HepG2 (cell line): Measurements from ENCODE around the gene C2orf42. TPM values are rescaled to one million over a fixed set of nuclear protein-coding genes. Genes with fewer than 3 reads are reported as not detected.

Experiments used
- AGO1 ChIP-seq: fragments of 200-400 bp; formaldehyde crosslinking; IDR thresholded peaks from 2 replicates; pipeline ENCODE4 v1.6.1; 2017; ENCODE audit warnings: mild to moderate bottlenecking, low read depth, low read length, moderate library complexity; ENCODE audit not compliant: poor library complexity, severe bottlenecking
- ARID2 ChIP-seq: sonication (generic); formaldehyde crosslinking; IDR thresholded peaks from 2 replicates; pipeline ENCODE4 v1.8.1; 2022; ENCODE audit warnings: mild to moderate bottlenecking, missing genetic modification reagents, borderline replicate concordance
- BCLAF1 ChIP-seq: fragments of 450-650 bp; IDR thresholded peaks from 2 replicates; pipeline ENCODE4 v1.6.1; 2017; ENCODE audit warnings: mild to moderate bottlenecking
- CERS6 ChIP-seq: sonication (generic); formaldehyde crosslinking; IDR thresholded peaks from 2 replicates; pipeline ENCODE4 v1.5.0; 2020; ENCODE audit warnings: missing genetic modification reagents
- MYNN ChIP-seq: sonication (generic); formaldehyde crosslinking; IDR thresholded peaks from 2 replicates; pipeline ENCODE4 v1.4.0; 2020; ENCODE audit warnings: mild to moderate bottlenecking, low read depth, missing genetic modification reagents
- SNAPC4 ChIP-seq: sonication (generic); formaldehyde crosslinking; IDR thresholded peaks from 2 replicates; pipeline ENCODE4 v1.4.0; 2020; ENCODE audit warnings: mild to moderate bottlenecking, missing genetic modification reagents
- THAP7 ChIP-seq: sonication (generic); formaldehyde crosslinking; IDR thresholded peaks from 2 replicates; pipeline ENCODE4 v1.8.1; 2023; ENCODE audit warnings: mild to moderate bottlenecking, missing genetic modification reagents
- TOE1 ChIP-seq: sonication (generic); formaldehyde crosslinking; IDR thresholded peaks from 2 replicates; pipeline ENCODE4 v1.4.0; 2020; ENCODE audit warnings: mild to moderate bottlenecking, missing genetic modification reagents
- ZBTB20 ChIP-seq: sonication (generic); formaldehyde crosslinking; IDR thresholded peaks from 2 replicates; pipeline ENCODE4 v1.8.1; 2023; ENCODE audit warnings: missing genetic modification reagents, low read depth, mild to moderate bottlenecking, borderline replicate concordance
- ZNF232 ChIP-seq: sonication (generic); formaldehyde crosslinking; IDR thresholded peaks from 2 replicates; pipeline ENCODE4 v1.4.0; 2020; ENCODE audit warnings: missing genetic modification reagents, borderline replicate concordance
- ZNF343 ChIP-seq: sonication (generic); formaldehyde crosslinking; IDR thresholded peaks from 2 replicates; pipeline ENCODE4 v1.4.0; 2020; ENCODE audit warnings: mild to moderate bottlenecking, missing genetic modification reagents
- ZNF468 ChIP-seq: sonication (generic); formaldehyde crosslinking; IDR thresholded peaks from 2 replicates; pipeline ENCODE4 v1.8.0; 2022; ENCODE audit warnings: mild to moderate bottlenecking, moderate library complexity, missing genetic modification reagents
- polyA plus RNA-seq, 8 experiments: library from polyadenylated mRNA; depleted of rRNA in 3 of 8; stranded (reverse) in 7 of 8; unstranded in 1 of 8; fragments of >200 nt; fragmentation: Illumina TruSeq in 4 of 8; extraction: Trizol in 4 of 8; gene quantifications; 2 replicates each; pipeline versions ENCODE4 v1.2.1 to v1.2.3, GENCODE V29; 2011 to 2016; ENCODE audit warnings: low read depth in 4 of 8, missing spikeins in 1 of 8, mixed read lengths in 1 of 8; ENCODE audit not compliant: insufficient read depth in 1 of 8
- total RNA-seq, 5 experiments: library from RNA; depleted of rRNA; stranded (reverse); fragments of >200 nt; fragmentation: Illumina TruSeq; extraction: Trizol; gene quantifications; 2 replicates each; pipeline ENCODE4 v1.2.3, GENCODE V29; 2016; ENCODE audit warnings: low read depth in 1 of 5
- TF ChIP-seq, protein P1 (sequence below): sonication (generic); formaldehyde crosslinking; IDR thresholded peaks from 2 replicates; pipeline ENCODE4 v1.4.0; 2020; ENCODE audit warnings: missing genetic modification reagents
- TF ChIP-seq, protein P2 (sequence below): sonication (generic); formaldehyde crosslinking; IDR thresholded peaks from 2 replicates; pipeline ENCODE4 v1.4.0; 2020; ENCODE audit warnings: mild to moderate bottlenecking, missing genetic modification reagents

Gene C2orf42
- total and polyA plus RNA-seq, 2 of the 13 experiments (the other 11 are each of a cell fraction or from before 2014, with no cell fraction given) = 9.3 to 9.9 TPM

DNA sequence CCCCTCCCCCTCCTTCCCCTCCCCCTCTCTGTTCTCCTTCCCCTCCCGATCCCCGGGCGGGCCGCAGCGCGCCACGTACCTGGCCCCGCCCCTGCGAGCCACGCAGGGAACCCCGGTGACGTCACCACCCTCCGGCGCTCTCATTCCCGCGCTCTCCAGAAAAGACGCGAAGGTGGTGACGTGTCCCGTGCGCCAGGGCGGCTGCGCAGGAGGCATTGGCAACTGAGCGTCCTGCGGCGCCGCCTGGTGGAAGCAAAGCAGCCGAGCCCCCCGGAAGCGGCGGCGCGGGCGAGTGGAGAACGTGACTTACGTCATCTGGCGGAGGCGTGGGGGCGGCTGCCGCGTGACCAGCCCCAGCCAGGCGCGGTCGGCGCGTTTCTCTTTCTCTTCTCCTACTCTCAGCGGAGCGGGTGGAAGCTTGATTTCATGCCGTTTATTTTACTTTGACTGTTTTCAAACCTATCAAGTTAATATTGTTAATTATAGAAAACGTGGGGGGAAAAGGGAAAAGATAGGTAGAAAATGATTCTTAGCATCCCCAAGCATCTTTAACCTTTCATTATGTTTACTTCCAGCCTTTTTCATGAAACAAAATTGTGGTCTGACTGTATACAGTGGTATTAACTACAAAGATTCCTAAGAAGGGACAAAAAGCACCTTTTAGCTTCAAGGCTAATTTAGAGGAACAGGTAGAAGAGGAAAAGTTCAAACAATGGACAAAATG is 48.1 kb downstream of the C2orf42 start (continued):
- TF ChIP-seq SNAPC4 (CRISPR knock-in tag) = peak; percentile 87; the same call in 1 of the 2 replicates
- TF ChIP-seq CERS6 (CRISPR knock-in tag) = no peak
- no peak for TF ChIP-seq BCLAF1
- peak; percentile 27; the same call in 1 of the 2 replicates for TF ChIP-seq ZNF343
- TF ChIP-seq, protein P1, sequence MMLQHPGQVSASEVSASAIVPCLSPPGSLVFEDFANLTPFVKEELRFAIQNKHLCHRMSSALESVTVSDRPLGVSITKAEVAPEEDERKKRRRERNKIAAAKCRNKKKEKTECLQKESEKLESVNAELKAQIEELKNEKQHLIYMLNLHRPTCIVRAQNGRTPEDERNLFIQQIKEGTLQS (CRISPR knock-in tag) = peak; percentile 97
- TF ChIP-seq ARID2 (CRISPR knock-in tag) = no peak
- TF ChIP-seq AGO1 = peak; percentile 68
- TF ChIP-seq ZNF232 = peak; percentile 89; the same call in 1 of the 2 replicates
- TF ChIP-seq THAP7 = peak; percentile 97
- peak; percentile 93 for TF ChIP-seq ZBTB20 (CRISPR knock-in tag)
- TF ChIP-seq, protein P2, sequence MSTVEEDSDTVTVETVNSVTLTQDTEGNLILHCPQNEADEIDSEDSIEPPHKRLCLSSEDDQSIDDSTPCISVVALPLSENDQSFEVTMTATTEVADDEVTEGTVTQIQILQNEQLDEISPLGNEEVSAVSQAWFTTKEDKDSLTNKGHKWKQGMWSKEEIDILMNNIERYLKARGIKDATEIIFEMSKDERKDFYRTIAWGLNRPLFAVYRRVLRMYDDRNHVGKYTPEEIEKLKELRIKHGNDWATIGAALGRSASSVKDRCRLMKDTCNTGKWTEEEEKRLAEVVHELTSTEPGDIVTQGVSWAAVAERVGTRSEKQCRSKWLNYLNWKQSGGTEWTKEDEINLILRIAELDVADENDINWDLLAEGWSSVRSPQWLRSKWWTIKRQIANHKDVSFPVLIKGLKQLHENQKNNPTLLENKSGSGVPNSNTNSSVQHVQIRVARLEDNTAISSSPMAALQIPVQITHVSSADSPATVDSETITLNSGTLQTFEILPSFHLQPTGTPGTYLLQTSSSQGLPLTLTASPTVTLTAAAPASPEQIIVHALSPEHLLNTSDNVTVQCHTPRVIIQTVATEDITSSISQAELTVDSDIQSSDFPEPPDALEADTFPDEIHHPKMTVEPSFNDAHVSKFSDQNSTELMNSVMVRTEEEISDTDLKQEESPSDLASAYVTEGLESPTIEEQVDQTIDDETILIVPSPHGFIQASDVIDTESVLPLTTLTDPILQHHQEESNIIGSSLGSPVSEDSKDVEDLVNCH (CRISPR knock-in tag) = no peak; the same call in 1 of the 2 replicates
- TF ChIP-seq TOE1 (CRISPR knock-in tag) = peak; percentile 52; the same call in 1 of the 2 replicates
- no peak for TF ChIP-seq ZNF468
- peak; percentile 79 for TF ChIP-seq MYNN (CRISPR knock-in tag)
